Fibroblast of lung (primary cell): ENCODE measurements around the gene MBD3L2B.
"Not testable (repeated sequence)": the region's sequence is repeated elsewhere in the genome, so short reads cannot be mapped to it uniquely, and the experiment has no call there.

ENCODE experiments used
- EZH2 ChIP-seq: IDR thresholded peaks from 2 replicates; pipeline ENCODE4 v1.5.1; 2012; ENCODE audit warnings: low read length, control low read depth, mild to moderate bottlenecking; ENCODE audit errors: missing control alignments
- TF ChIP-seq, protein P1 (sequence below), 2 donors: IDR thresholded peaks in 1 of 2; conservative IDR thresholded peaks in 1 of 2; 1 replicate in 1 of 2; 2 replicates in 1 of 2; pipeline ENCODE4 v1.5.1; 2011 to 2012; ENCODE audit warnings: low read length in 2 of 2, control low read depth in 1 of 2, inconsistent platforms in 1 of 2, low read depth in 1 of 2, mild to moderate bottlenecking in 1 of 2

DNA sequence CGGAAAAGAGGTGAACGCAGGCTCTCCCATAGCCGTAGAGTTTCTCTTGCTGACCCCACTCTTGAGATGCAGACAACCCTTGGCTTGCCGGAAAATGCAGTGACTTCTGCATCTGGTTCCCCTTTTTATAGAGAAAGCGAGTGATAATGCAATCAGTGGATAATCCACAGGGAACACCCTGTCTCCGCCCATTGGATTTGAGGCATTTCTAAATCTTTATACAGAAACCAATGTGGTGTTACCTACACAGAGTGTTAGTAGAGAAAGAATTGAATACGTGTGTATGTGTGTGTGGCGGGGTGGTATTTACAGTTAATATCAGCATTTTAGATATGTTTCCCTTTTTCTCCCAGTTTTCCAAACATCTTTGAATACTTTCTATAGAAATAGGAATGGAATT lies 37.3 kb upstream of the MBD3L2B start, which contains the start of gene MBD3L3:
- not testable (repeated sequence) for TF ChIP-seq EZH2
- TF ChIP-seq, protein P1, sequence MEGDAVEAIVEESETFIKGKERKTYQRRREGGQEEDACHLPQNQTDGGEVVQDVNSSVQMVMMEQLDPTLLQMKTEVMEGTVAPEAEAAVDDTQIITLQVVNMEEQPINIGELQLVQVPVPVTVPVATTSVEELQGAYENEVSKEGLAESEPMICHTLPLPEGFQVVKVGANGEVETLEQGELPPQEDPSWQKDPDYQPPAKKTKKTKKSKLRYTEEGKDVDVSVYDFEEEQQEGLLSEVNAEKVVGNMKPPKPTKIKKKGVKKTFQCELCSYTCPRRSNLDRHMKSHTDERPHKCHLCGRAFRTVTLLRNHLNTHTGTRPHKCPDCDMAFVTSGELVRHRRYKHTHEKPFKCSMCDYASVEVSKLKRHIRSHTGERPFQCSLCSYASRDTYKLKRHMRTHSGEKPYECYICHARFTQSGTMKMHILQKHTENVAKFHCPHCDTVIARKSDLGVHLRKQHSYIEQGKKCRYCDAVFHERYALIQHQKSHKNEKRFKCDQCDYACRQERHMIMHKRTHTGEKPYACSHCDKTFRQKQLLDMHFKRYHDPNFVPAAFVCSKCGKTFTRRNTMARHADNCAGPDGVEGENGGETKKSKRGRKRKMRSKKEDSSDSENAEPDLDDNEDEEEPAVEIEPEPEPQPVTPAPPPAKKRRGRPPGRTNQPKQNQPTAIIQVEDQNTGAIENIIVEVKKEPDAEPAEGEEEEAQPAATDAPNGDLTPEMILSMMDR (conservative IDR thresholded peaks at IDR 0.05 in 1 of 2, IDR thresholded peaks at IDR 0.05 in 1 of 2; ENCODE audit: low read depth in 1 of 2, low read length in 2 of 2): not testable (repeated sequence)
